ENCODE data around the gene SH2B3. TPM values are rescaled to one million over a fixed set of nuclear protein-coding genes. Genes with fewer than 3 reads are reported as not detected.
A peak's percentile ranks its signal among the peaks of the same experiment; 100 is the strongest.

The SH2B3 gene
- total and polyA plus RNA-seq, 2 experiments from 2014 or later, result 8.1 to 59.3 TPM

DNA sequence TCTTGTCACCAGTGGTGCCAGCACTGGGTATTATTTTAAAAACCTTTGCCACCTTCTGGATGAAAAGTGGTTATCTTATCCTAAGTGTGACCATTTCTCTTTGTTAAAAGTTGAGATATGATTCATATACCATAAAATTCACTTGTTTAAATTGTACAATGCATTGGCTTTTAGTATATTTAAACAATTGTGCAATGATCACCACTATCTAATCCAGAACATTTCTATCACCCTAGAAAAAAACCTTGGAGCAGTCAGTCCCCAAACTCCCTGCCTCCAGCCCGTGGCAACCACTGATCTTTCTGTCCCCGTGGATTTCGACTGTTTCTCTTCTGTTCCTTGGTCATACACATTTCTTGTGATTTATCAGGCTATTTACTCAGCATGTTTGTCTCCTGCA lies 28.3 kb downstream of the SH2B3 start:
- Histone ChIP-seq H3K4me2 (peak overlapping the region; percentile 60), H3K79me2 (replicated peaks; ENCODE audit: insufficient read depth) (peaks cover 100% of the 10 kb centered on the region), H3K4me1 (ENCODE audit: insufficient read depth) (peaks cover 66% of the 10 kb centered on the region), H3K27ac (ENCODE audit: low read depth) (peak overlapping the region; percentile 88), H4K20me1 (replicated peaks; ENCODE audit: insufficient read depth) (peaks cover 16% of the 10 kb centered on the region), H2AFZ (no peak overlapping the region), H3K4me3 (peak overlapping the region; percentile 14), H3F3A (replicated peaks; ENCODE audit: low read depth) (peaks cover 9% of the 10 kb centered on the region; the same call in 1 of the 2 replicates), H3K9me2 (ENCODE audit: insufficient read depth) (no peaks in the 10 kb centered on the region), H3K27me3 (ENCODE audit: insufficient read depth) (no peaks in the 10 kb centered on the region), H3K36me3 (ENCODE audit: insufficient read depth) (no peaks in the 10 kb centered on the region)
- Mint-ChIP-seq H3K27ac (peak overlapping the region; percentile 79), H3K4me3 (peak overlapping the region; percentile 4; the same call in 1 of the 3 replicates), H3K27me3 (ENCODE audit: insufficient read depth, low read depth, poor library complexity) (peaks cover 21% of the 10 kb centered on the region), H3K4me1 (peaks cover 71% of the 10 kb centered on the region), H3K36me3 (ENCODE audit: low read depth) (peaks cover 18% of the 10 kb centered on the region), H3K9me3 (no peaks in the 10 kb centered on the region; the same call in 2 of the 3 replicates)
- ATAC-seq (no peak), DNase-seq (ENCODE audit: low spot score) (no peak)
- TF ChIP-seq ZNF114 (CRISPR knock-in tag; IDR thresholded peaks at IDR 0.05) (no peak), CREB1 (CRISPR knock-in tag; IDR thresholded peaks at IDR 0.05; ENCODE audit: low read depth) (no peak)
- TF ChIP-seq, protein P1, sequence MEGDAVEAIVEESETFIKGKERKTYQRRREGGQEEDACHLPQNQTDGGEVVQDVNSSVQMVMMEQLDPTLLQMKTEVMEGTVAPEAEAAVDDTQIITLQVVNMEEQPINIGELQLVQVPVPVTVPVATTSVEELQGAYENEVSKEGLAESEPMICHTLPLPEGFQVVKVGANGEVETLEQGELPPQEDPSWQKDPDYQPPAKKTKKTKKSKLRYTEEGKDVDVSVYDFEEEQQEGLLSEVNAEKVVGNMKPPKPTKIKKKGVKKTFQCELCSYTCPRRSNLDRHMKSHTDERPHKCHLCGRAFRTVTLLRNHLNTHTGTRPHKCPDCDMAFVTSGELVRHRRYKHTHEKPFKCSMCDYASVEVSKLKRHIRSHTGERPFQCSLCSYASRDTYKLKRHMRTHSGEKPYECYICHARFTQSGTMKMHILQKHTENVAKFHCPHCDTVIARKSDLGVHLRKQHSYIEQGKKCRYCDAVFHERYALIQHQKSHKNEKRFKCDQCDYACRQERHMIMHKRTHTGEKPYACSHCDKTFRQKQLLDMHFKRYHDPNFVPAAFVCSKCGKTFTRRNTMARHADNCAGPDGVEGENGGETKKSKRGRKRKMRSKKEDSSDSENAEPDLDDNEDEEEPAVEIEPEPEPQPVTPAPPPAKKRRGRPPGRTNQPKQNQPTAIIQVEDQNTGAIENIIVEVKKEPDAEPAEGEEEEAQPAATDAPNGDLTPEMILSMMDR (conservative IDR thresholded peaks at IDR 0.05; ENCODE audit: low read depth in 2 of 2), result no peak

DNA sequence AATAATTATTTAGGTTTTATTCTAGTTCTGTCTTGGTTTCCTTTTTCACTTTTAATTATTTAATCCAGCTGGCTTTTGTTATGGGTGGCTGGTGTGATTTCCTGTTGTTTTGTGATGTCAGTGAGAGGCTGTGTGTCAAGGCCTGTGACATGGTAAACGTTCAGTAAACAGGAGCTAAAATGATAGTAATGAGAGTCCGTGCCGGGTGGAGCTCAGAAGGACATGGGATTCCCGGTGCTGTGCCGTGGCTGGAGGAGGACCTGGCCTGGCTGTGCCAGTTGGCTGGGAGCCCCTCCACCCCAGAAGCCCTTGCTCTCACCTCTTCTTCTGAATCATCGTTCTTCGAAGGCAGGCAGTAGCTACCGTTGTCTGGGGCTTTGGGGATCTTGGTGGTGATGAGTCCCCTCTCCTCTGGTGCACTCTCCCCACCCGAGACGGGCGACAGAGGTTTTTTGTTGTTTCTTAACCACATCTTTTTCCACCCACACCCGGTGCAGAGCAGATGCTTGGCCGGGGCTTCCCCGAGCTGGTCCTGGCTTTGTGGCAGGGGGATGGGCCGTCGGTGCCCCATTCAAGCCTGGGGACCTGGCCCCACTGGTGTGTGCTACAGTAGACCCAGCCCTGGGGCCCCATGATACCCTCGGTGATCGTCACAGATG lies 29.1 kb downstream of the SH2B3 start:
- Mint-ChIP-seq H3K27me3 (ENCODE audit: insufficient read depth, low read depth, poor library complexity) (peaks cover 17% of the 10 kb centered on the region), H3K4me3 (peak overlapping the region; percentile 4; the same call in 2 of the 3 replicates), H3K36me3 (ENCODE audit: low read depth) (peaks cover 18% of the 10 kb centered on the region), H3K4me1 (peaks cover 68% of the 10 kb centered on the region), H3K27ac (peak overlapping the region; percentile 79), H3K9me3 (no peaks in the 10 kb centered on the region; the same call in 2 of the 3 replicates)
- H3K27ac ChIP-seq (ENCODE audit: low read depth), result peak overlapping the region; percentile 88
- H3K4me2 ChIP-seq, result peak overlapping the region; percentile 60
- no peaks in the 10 kb centered on the region for H3K27me3 ChIP-seq (ENCODE audit: insufficient read depth)
- peak; percentile 60 for TF ChIP-seq CREB1 (CRISPR knock-in tag; IDR thresholded peaks at IDR 0.05; ENCODE audit: low read depth)
- no peak for TF ChIP-seq EZH2phosphoT487 (IDR thresholded peaks at IDR 0.05; ENCODE audit: unreplicated experiment)
- no peak for TF ChIP-seq ZNF331 (CRISPR knock-in tag; IDR thresholded peaks at IDR 0.05; ENCODE audit: low read depth)
- H3K4me1 ChIP-seq (ENCODE audit: insufficient read depth), result peaks cover 61% of the 10 kb centered on the region
- H2AFZ ChIP-seq, result no peak overlapping the region
- H3K9me2 ChIP-seq (ENCODE audit: insufficient read depth), result no peaks in the 10 kb centered on the region
- ATAC-seq (peak; percentile 8; the same call in 2 of the 3 replicates), DNase-seq (ENCODE audit: low spot score) (peak; percentile 41)
- H3K79me2 ChIP-seq (replicated peaks; ENCODE audit: insufficient read depth), result peaks cover 100% of the 10 kb centered on the region
- H4K20me1 ChIP-seq (replicated peaks; ENCODE audit: insufficient read depth), result peaks cover 16% of the 10 kb centered on the region
- peaks cover 9% of the 10 kb centered on the region; the same call in 1 of the 2 replicates for H3F3A ChIP-seq (replicated peaks; ENCODE audit: low read depth)
- H3K36me3 ChIP-seq (ENCODE audit: insufficient read depth), result no peaks in the 10 kb centered on the region
- peak overlapping the region; percentile 14 for H3K4me3 ChIP-seq

- H3K4me1 ChIP-seq (ENCODE audit: insufficient read depth), result peaks cover 52% of the 10 kb centered on the region
- peaks cover 19% of the 10 kb centered on the region for H3K27me3 Mint-ChIP-seq (ENCODE audit: insufficient read depth, low read depth, poor library complexity)
- H3K9me2 ChIP-seq (ENCODE audit: insufficient read depth), result no peaks in the 10 kb centered on the region
- ATAC-seq, result no peak
- peaks cover 100% of the 10 kb centered on the region for H3K79me2 ChIP-seq (replicated peaks; ENCODE audit: insufficient read depth)
- H2AFZ ChIP-seq, result no peak overlapping the region
- H4K20me1 ChIP-seq (replicated peaks; ENCODE audit: insufficient read depth), result peaks cover 18% of the 10 kb centered on the region
- no peaks in the 10 kb centered on the region; the same call in 2 of the 3 replicates for H3K9me3 Mint-ChIP-seq
- no peaks in the 10 kb centered on the region for H3K27me3 ChIP-seq (ENCODE audit: insufficient read depth)
- H3K27ac Mint-ChIP-seq, result peak overlapping the region; percentile 70
- DNase-seq (ENCODE audit: low spot score), result no peak
- H3K4me3 Mint-ChIP-seq, result no peak overlapping the region
- H3K4me1 Mint-ChIP-seq, result peaks cover 67% of the 10 kb centered on the region
- H3K36me3 Mint-ChIP-seq (ENCODE audit: low read depth), result peaks cover 27% of the 10 kb centered on the region
- H3K4me3 ChIP-seq, result no peak overlapping the region
- no peak overlapping the region for H3K27ac ChIP-seq (ENCODE audit: low read depth)
- peak overlapping the region; percentile 60; the same call in 1 of the 2 replicates for H3K4me2 ChIP-seq
- H3F3A ChIP-seq (replicated peaks; ENCODE audit: low read depth), result peaks cover 9% of the 10 kb centered on the region; the same call in 1 of the 2 replicates
- no peaks in the 10 kb centered on the region for H3K36me3 ChIP-seq (ENCODE audit: insufficient read depth)
- TF ChIP-seq EZH2phosphoT487 (IDR thresholded peaks at IDR 0.05; ENCODE audit: unreplicated experiment), result no peak
- TF ChIP-seq EZH2 (IDR thresholded peaks at IDR 0.05; ENCODE audit: low read depth, unreplicated experiment), result no peak
- TF ChIP-seq, protein P2, sequence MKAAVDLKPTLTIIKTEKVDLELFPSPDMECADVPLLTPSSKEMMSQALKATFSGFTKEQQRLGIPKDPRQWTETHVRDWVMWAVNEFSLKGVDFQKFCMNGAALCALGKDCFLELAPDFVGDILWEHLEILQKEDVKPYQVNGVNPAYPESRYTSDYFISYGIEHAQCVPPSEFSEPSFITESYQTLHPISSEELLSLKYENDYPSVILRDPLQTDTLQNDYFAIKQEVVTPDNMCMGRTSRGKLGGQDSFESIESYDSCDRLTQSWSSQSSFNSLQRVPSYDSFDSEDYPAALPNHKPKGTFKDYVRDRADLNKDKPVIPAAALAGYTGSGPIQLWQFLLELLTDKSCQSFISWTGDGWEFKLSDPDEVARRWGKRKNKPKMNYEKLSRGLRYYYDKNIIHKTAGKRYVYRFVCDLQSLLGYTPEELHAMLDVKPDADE (IDR thresholded peaks at IDR 0.05), result no peak
- TF ChIP-seq STAT1 (IDR thresholded peaks at IDR 0.05; ENCODE audit: unreplicated experiment), result no peak
- TF ChIP-seq, protein P1 (conservative IDR thresholded peaks at IDR 0.05; ENCODE audit: low read depth in 2 of 2), result no peak
- no peak for TF ChIP-seq JUNB (IDR thresholded peaks at IDR 0.05; ENCODE audit: unreplicated experiment)
- TF ChIP-seq ZNF114 (CRISPR knock-in tag; IDR thresholded peaks at IDR 0.05), result no peak
These were observed 30.0 kb downstream of the SH2B3 start for GRCh38 chr12:111435661-111436201.

Measured in GM23338 (cell line).